OCI-LY1 (cell line): ENCODE results near the gene KCNH1.

Experiments used
- H2AFZ ChIP-seq: fragments of 200-600 bp; sonication (generic), shearing (Covaris generic); 2 replicates; pipeline ENCODE4 v1.6.0; 2014; ENCODE audit warnings: antibody characterized with exemption, mild to moderate bottlenecking, low read length
- H3F3A ChIP-seq: fragments of 200-600 bp; sonication (generic), shearing (Covaris generic); 2 replicates; pipeline ENCODE4 v1.6.0; 2014; ENCODE audit warnings: mild to moderate bottlenecking, antibody characterized with exemption, low read length, moderate library complexity; ENCODE audit not compliant: insufficient read depth
- H3K27ac ChIP-seq: fragments of 200-600 bp; sonication (generic); 2 replicates; pipeline ENCODE4 v1.5.1; 2014; ENCODE audit warnings: low read length, mixed run types, mild to moderate bottlenecking, low read depth; ENCODE audit not compliant: poor library complexity, severe bottlenecking
- H3K27me3 ChIP-seq: fragments of 200-600 bp; sonication (generic); 2 replicates; pipeline ENCODE4 v1.6.0; 2014; ENCODE audit warnings: antibody characterized with exemption, mild to moderate bottlenecking, low read length, moderate library complexity; ENCODE audit not compliant: insufficient read depth
- H3K36me3 ChIP-seq: fragments of 200-600 bp; sonication (generic); 2 replicates; pipeline ENCODE4 v1.6.1; 2014; ENCODE audit warnings: mild to moderate bottlenecking, antibody characterized with exemption, low read length, moderate library complexity, mixed read lengths; ENCODE audit not compliant: insufficient read depth
- H3K4me1 ChIP-seq: fragments of 200-600 bp; sonication (generic); 2 replicates; pipeline ENCODE4 v1.5.1; 2014; ENCODE audit warnings: mild to moderate bottlenecking, low read length, moderate library complexity; ENCODE audit not compliant: insufficient read depth, severe bottlenecking
- H3K4me2 ChIP-seq: fragments of 200-600 bp; sonication (generic), shearing (Covaris generic); 2 replicates; pipeline ENCODE4 v1.6.1; 2014; ENCODE audit warnings: low read length
- H3K4me3 ChIP-seq: fragments of 200-600 bp; sonication (generic); 2 replicates; pipeline ENCODE4 v1.5.1; 2014; ENCODE audit warnings: low read length, low read depth, mild to moderate bottlenecking, mixed read lengths; ENCODE audit not compliant: poor library complexity, severe bottlenecking
- H3K79me2 ChIP-seq: fragments of 200-600 bp; shearing (Covaris generic); 2 replicates; pipeline ENCODE4 v1.6.1; 2016; ENCODE audit warnings: mixed run types, low read length, mixed read lengths; ENCODE audit not compliant: insufficient read depth
- H3K9ac ChIP-seq: fragments of 200-600 bp; sonication (generic), shearing (Covaris generic); 2 replicates; pipeline ENCODE4 v1.6.1; 2014; ENCODE audit warnings: mild to moderate bottlenecking, low read length, mixed read lengths
- H3K9me2 ChIP-seq: fragments of 200-600 bp; sonication (generic), shearing (Covaris generic); 2 replicates; pipeline ENCODE4 v1.6.1; 2014; ENCODE audit warnings: low read depth, mild to moderate bottlenecking, low read length, mixed read lengths
- H3K9me3 ChIP-seq: fragments of 200-600 bp; shearing (Covaris generic); 2 replicates; pipeline ENCODE4 v1.6.1; 2014; ENCODE audit warnings: low read length, mixed read lengths
- H4K20me1 ChIP-seq: fragments of 200-600 bp; sonication (generic), shearing (Covaris generic); 2 replicates; pipeline ENCODE4 v1.6.0; 2016; ENCODE audit warnings: mild to moderate bottlenecking, low read length; ENCODE audit not compliant: insufficient read depth
- CTCF ChIP-seq: fragments of 200-600 bp; sonication (generic), shearing (Covaris generic); IDR thresholded peaks from 2 replicates; pipeline ENCODE4 v1.5.1; 2017; ENCODE audit warnings: mild to moderate bottlenecking, antibody characterized with exemption, low read length, moderate library complexity, mixed read lengths
- EZH2 ChIP-seq: fragments of 200-600 bp; sonication (generic), shearing (Covaris generic); IDR thresholded peaks from 2 replicates; pipeline ENCODE4 v1.8.0; 2017; ENCODE audit warnings: borderline replicate concordance, mixed run types, mild to moderate bottlenecking, antibody characterized with exemption, low read length, moderate library complexity, mixed read lengths

Gene KCNH1

GRCh38 chr1:210731193-210731592, 402.8 kb downstream of the KCNH1 start:
- Histone ChIP-seq H3K36me3 (no peaks in the 10 kb centered on the region), H3K4me1 (no peaks in the 10 kb centered on the region), H3K4me3 (no peak overlapping the region), H3K27me3 (no peaks in the 10 kb centered on the region), H3K4me2 (no peak overlapping the region), H3K9ac (no peak overlapping the region), H3K9me3 (no peaks in the 10 kb centered on the region), H3F3A (no peaks in the 10 kb centered on the region), H3K9me2 (no peaks in the 10 kb centered on the region), H2AFZ (no peak overlapping the region), H3K79me2 (no peaks in the 10 kb centered on the region), H3K27ac (no peak overlapping the region), H4K20me1 (no peaks in the 10 kb centered on the region)
- TF ChIP-seq CTCF (no peak), EZH2 (no peak)

- Histone ChIP-seq H3K9ac (no peak overlapping the region), H3K27me3 (no peaks in the 10 kb centered on the region), H3F3A (no peaks in the 10 kb centered on the region), H4K20me1 (no peaks in the 10 kb centered on the region), H3K4me3 (no peak overlapping the region), H3K9me2 (no peaks in the 10 kb centered on the region), H2AFZ (no peak overlapping the region), H3K79me2 (no peaks in the 10 kb centered on the region), H3K27ac (no peak overlapping the region), H3K4me2 (no peak overlapping the region), H3K36me3 (no peaks in the 10 kb centered on the region), H3K4me1 (no peaks in the 10 kb centered on the region), H3K9me3 (no peaks in the 10 kb centered on the region)
- TF ChIP-seq EZH2 (no peak), CTCF (no peak)
These were observed 403.9 kb downstream of the KCNH1 start for GRCh38 chr1:210730023-210730422.

- Histone ChIP-seq H3K4me1 (no peaks in the 10 kb centered on the region), H3K27ac (no peak overlapping the region), H3K4me3 (no peak overlapping the region), H3F3A (no peaks in the 10 kb centered on the region), H3K79me2 (no peaks in the 10 kb centered on the region), H3K36me3 (no peaks in the 10 kb centered on the region), H3K9me2 (no peaks in the 10 kb centered on the region), H4K20me1 (no peaks in the 10 kb centered on the region), H3K27me3 (no peaks in the 10 kb centered on the region), H3K4me2 (no peak overlapping the region), H3K9ac (no peak overlapping the region), H2AFZ (no peak overlapping the region), H3K9me3 (no peaks in the 10 kb centered on the region)
- TF ChIP-seq CTCF (no peak), EZH2 (no peak)
These were observed 405.4 kb downstream of the KCNH1 start for GRCh38 chr1:210728437-210729149.
